ENCODE results near the gene HIP1.

DNA sequence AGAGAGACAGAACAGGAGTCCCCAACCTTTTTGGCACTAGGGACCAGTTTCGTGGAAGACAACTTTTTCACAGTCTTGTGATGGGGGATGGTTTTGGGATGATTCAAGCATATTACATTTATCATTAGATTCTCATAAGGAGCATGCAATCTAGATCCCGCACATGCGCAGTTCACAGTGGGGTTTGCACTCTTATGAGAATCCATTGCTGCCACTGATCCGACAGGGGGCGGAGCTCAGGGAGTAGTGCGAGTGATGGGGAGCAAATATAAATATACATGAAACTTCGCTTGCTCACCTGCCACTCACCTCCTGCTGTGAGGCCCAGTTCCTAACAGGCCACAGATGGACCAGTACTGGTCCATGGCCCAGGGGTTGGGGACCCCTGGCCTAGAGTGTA is 19.1 kb upstream of the HIP1 start:
- TF ChIP-seq POLR2A (IDR thresholded peaks at IDR 0.05; ENCODE audit: low read depth) (no peak), POLR2AphosphoS5 (IDR thresholded peaks at IDR 0.05) (no peak), EP300 (IDR thresholded peaks at IDR 0.05) (no peak)
- TF ChIP-seq, protein P1, sequence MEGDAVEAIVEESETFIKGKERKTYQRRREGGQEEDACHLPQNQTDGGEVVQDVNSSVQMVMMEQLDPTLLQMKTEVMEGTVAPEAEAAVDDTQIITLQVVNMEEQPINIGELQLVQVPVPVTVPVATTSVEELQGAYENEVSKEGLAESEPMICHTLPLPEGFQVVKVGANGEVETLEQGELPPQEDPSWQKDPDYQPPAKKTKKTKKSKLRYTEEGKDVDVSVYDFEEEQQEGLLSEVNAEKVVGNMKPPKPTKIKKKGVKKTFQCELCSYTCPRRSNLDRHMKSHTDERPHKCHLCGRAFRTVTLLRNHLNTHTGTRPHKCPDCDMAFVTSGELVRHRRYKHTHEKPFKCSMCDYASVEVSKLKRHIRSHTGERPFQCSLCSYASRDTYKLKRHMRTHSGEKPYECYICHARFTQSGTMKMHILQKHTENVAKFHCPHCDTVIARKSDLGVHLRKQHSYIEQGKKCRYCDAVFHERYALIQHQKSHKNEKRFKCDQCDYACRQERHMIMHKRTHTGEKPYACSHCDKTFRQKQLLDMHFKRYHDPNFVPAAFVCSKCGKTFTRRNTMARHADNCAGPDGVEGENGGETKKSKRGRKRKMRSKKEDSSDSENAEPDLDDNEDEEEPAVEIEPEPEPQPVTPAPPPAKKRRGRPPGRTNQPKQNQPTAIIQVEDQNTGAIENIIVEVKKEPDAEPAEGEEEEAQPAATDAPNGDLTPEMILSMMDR (IDR thresholded peaks at IDR 0.05), result no peak

All from esophagus muscularis mucosa (tissue), 4 donors.